Measurements from ENCODE around the gene ANKRD17.

The ANKRD17 gene

GRCh38 chr4:73045879-73046278 is 212.7 kb downstream of the ANKRD17 start:
- no peak for DNase-seq

GRCh38 chr4:73037057-73037456 is 221.5 kb downstream of the ANKRD17 start:
- DNase-seq, result no peak

- DNase-seq, result no peak
Observed at GRCh38 chr4:73036123-73036522, 222.5 kb downstream of the ANKRD17 start.

GRCh38 chr4:73034896-73035295 is 223.7 kb downstream of the ANKRD17 start:
- DNase-seq, result no peak

- DNase-seq, result no peak
Observed at GRCh38 chr4:73028621-73029020, 230.0 kb downstream of the ANKRD17 start.

Data from activated naive CD4-positive, alpha-beta T cell treated with Interleukin-2 at 50 U/mL for 16 hours (primary cell).